Smooth muscle cell of the brain vasculature (primary cell): ENCODE measurements around the gene NPC2.

Source experiments
- DNase-seq: peaks from one replicate; pipeline ENCODE4 v3.0.0-alpha.2; 2012; ENCODE audit warnings: low read depth, low spot score

Gene NPC2

DNA sequence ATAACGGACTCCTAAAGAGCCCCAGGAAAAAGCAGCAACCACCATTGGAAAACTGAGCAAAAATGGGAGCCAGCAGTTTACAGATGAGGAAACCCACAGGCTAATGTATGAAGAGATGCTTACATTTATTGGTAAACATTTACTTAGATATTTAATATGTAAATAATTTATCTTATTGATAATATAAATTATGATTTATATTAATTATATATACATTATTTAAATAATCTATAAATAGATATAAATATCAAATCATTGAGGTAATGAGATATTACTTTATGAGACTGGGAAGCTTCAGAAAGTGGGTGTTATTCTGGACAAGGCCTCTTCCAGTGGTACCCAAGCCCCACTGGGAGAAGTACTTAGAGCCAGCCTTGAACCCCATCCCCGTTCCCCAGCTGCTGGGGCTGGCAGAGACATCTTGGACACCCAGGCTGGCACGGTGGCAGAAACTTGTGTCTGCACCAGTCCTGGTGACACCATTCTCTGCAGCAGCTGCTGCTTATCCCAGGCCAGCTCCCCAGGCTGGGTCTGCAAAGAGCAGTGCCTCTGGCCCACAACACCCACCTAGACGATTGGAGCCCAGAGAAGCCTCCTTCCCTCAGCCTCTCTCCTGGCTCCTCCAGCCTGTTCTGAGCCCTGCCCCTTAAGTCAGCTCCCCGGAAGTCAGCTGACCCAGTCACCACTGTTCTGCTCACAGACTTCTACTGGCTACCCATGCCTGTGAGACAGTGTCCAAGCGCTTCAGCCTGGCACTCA lies 26.4 kb upstream of the NPC2 start:
- no peak for DNase-seq

GRCh38 chr14:74518221-74518620 lies 25.1 kb upstream of the NPC2 start:
- DNase-seq, result no peak

DNA sequence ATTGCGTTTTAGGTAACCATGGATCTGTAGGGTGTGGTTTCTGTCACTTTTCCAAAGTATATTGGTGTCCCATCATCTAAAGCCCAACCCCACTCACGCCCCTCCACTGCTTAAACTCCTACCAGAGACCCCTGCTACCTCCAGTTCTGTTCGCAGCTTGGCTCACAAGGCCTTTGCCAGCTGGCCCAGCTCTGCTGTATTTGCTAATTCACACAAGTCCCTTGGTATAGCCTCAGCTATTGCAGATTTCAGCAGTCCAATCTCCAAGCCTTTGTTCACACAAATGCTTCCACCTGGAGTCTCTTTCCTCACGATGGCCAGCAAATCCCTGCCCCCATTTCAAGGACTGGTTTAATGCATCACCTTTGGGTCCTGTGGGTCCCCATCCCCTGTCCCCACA lies 24.6 kb upstream of the NPC2 start:
- no peak for DNase-seq

GRCh38 chr14:74516451-74517160 lies 23.5 kb upstream of the NPC2 start:
- DNase-seq, result no peak

GRCh38 chr14:74515891-74516412 lies 22.8 kb upstream of the NPC2 start:
- DNase-seq, result no peak

GRCh38 chr14:74514471-74514941 lies 21.4 kb upstream of the NPC2 start:
- DNase-seq, result peak; percentile 51

- DNase-seq, result no peak
Observed at GRCh38 chr14:74511966-74512830, 19.1 kb upstream of the NPC2 start.

- DNase-seq, result no peak
Observed at GRCh38 chr14:74510959-74511409, 17.9 kb upstream of the NPC2 start.

- no peak for DNase-seq
Observed at GRCh38 chr14:74510223-74510931, 17.3 kb upstream of the NPC2 start.

- no peak for DNase-seq
Observed at GRCh38 chr14:74509587-74510222, 16.6 kb upstream of the NPC2 start.

GRCh38 chr14:74508844-74509428 lies 15.8 kb upstream of the NPC2 start:
- no peak for DNase-seq

- DNase-seq, result no peak
Observed at GRCh38 chr14:74508292-74508731, 15.2 kb upstream of the NPC2 start.

GRCh38 chr14:74507840-74508239 lies 14.7 kb upstream of the NPC2 start:
- no peak for DNase-seq

- DNase-seq, result no peak
Observed at GRCh38 chr14:74507085-74507484, 14.0 kb upstream of the NPC2 start.

- DNase-seq, result no peak
Observed at GRCh38 chr14:74506411-74506851, 13.3 kb upstream of the NPC2 start.

GRCh38 chr14:74505831-74506230 lies 12.7 kb upstream of the NPC2 start:
- no peak for DNase-seq

DNA sequence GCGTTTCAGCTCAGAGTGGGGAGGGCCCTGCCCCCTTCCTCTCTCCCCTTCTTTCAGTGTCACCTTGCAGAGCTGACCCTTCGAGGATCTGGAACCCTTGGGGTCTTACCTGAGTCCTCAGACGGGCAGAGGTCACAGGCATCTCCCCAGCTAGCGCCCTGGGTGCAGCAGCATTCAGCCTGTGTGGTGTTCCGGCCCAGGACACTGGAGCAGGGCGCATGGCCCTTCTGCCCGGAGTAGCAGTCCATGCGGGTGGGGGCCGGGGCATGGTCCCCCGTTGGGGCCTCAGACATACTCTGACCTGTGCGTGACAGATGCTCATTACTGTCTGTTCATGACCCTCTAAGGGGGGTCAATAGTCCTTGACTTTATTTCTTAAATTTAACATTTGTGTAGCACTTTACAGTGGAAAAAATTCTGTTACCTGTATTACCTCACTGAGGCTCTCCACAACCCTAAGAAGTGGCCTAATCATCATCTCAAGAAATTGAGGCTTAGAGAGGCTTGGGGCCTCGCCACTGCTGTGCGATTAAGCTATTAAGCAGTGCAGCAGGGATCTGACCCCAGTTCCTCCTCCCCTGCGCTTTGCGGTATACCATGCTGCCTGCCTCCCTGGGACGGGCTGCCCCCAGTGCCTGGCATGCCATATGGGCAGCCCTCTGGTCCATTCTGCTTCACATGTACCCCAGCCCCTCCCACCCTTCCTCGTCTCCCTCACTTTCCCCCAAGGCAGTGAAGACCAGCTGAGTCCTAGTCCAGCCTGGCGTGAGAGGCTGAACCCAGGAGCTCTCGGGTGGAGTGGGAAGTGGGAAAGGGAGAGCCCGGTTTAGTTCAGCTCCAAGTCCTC lies 12.0 kb upstream of the NPC2 start:
- DNase-seq, result no peak

GRCh38 chr14:74504412-74504811 lies 11.3 kb upstream of the NPC2 start:
- no peak for DNase-seq

GRCh38 chr14:74503938-74504335 lies 10.8 kb upstream of the NPC2 start:
- DNase-seq, result no peak
